H9 (cell line): ENCODE data around the gene CAB39. TPM values are rescaled to one million over a fixed set of nuclear protein-coding genes. Genes with fewer than 3 reads are reported as not detected.

Experiments
- DNase-seq: peaks from one replicate; pipeline ENCODE4 v3.0.0-alpha.2; 2017
- H2AFZ ChIP-seq: one replicate; pipeline ENCODE4 v1.6.1; 2013; ENCODE audit warnings: mild to moderate bottlenecking, low read length, control low read depth, moderate library complexity
- H2AK5ac ChIP-seq: 2 replicates; pipeline ENCODE4 v1.6.1; 2013; ENCODE audit warnings: low read length, control low read depth, mixed read lengths; ENCODE audit not compliant: insufficient read length
- H2BK120ac ChIP-seq: one replicate; pipeline ENCODE4 v1.6.1; 2013; ENCODE audit warnings: low read depth, mild to moderate bottlenecking, low read length, control low read depth, inconsistent platforms; ENCODE audit not compliant: poor library complexity, severe bottlenecking
- H2BK12ac ChIP-seq: 2 replicates; pipeline ENCODE4 v1.6.1; 2013; ENCODE audit warnings: low read length, control low read depth, mixed read lengths, low read depth; ENCODE audit not compliant: insufficient read length
- H2BK15ac ChIP-seq: 2 replicates; pipeline ENCODE4 v1.6.1; 2013; ENCODE audit warnings: low read depth, low read length, control low read depth
- H2BK20ac ChIP-seq: one replicate; pipeline ENCODE4 v1.6.1; 2013; ENCODE audit warnings: low read depth, mild to moderate bottlenecking, low read length, control low read depth, inconsistent platforms; ENCODE audit not compliant: poor library complexity, severe bottlenecking
- H2BK5ac ChIP-seq: 2 replicates; pipeline ENCODE4 v1.6.1; 2013; ENCODE audit warnings: low read length, control low read depth, mixed read lengths; ENCODE audit not compliant: insufficient read length
- H3K14ac ChIP-seq: 2 replicates; pipeline ENCODE4 v1.6.1; 2013; ENCODE audit warnings: low read length, control low read depth; ENCODE audit not compliant: insufficient read depth
- H3K18ac ChIP-seq: 2 replicates; pipeline ENCODE4 v1.6.1; 2013; ENCODE audit warnings: low read depth, mild to moderate bottlenecking, mixed read lengths, low read length, control low read depth; ENCODE audit not compliant: insufficient read length
- H3K23ac ChIP-seq: 2 replicates; pipeline ENCODE4 v1.6.1; 2013; ENCODE audit warnings: low read length, control low read depth, mixed read lengths, low read depth; ENCODE audit not compliant: insufficient read length
- H3K23me2 ChIP-seq: 2 replicates; pipeline ENCODE4 v1.6.1; 2013; ENCODE audit warnings: low read depth, mild to moderate bottlenecking, mixed read lengths, low read length, control low read depth; ENCODE audit not compliant: insufficient read length, poor library complexity, severe bottlenecking
- H3K27ac ChIP-seq: 2 replicates; pipeline ENCODE4 v1.5.1; 2013; ENCODE audit warnings: low read length, control low read depth, mixed read lengths, low read depth; ENCODE audit not compliant: insufficient read length
- H3K27me3 ChIP-seq: 2 replicates; pipeline ENCODE4 v1.6.1; 2013; ENCODE audit warnings: low read length, control low read depth, inconsistent platforms; ENCODE audit not compliant: insufficient read depth
- H3K4ac ChIP-seq: 2 replicates; pipeline ENCODE4 v1.6.1; 2013; ENCODE audit warnings: low read depth, mild to moderate bottlenecking, control low read depth, inconsistent platforms, low read length, moderate library complexity
- H3K4me1 ChIP-seq: 2 replicates; pipeline ENCODE4 v1.6.1; 2013; ENCODE audit warnings: low read length, control low read depth, inconsistent platforms; ENCODE audit not compliant: insufficient read depth
- H3K4me2 ChIP-seq: 2 replicates; pipeline ENCODE4 v1.6.1; 2013; ENCODE audit warnings: low read length, control low read depth, mixed read lengths; ENCODE audit not compliant: insufficient read length, insufficient read depth
- H3K56ac ChIP-seq: 2 replicates; pipeline ENCODE4 v1.6.1; 2013; ENCODE audit warnings: low read depth, mild to moderate bottlenecking, mixed read lengths, low read length, control low read depth; ENCODE audit not compliant: insufficient read length
- H3K79me1 ChIP-seq: 2 replicates; pipeline ENCODE4 v1.6.1; 2013; ENCODE audit warnings: low read depth, mild to moderate bottlenecking, moderate library complexity, low read length, control low read depth, inconsistent platforms; ENCODE audit not compliant: insufficient read depth, poor library complexity, severe bottlenecking
- H3K79me2 ChIP-seq: 2 replicates; pipeline ENCODE4 v1.6.1; 2013; ENCODE audit warnings: low read length, control low read depth, inconsistent platforms; ENCODE audit not compliant: insufficient read depth
- H3K9ac ChIP-seq: 2 replicates; pipeline ENCODE4 v1.6.1; 2013; ENCODE audit warnings: low read length, control low read depth, mixed read lengths; ENCODE audit not compliant: insufficient read length; ENCODE audit errors: extremely low read depth
- H3K9me3 ChIP-seq: one replicate; pipeline ENCODE4 v1.6.1; 2013; ENCODE audit warnings: low read depth, low read length, inconsistent platforms; ENCODE audit not compliant: control insufficient read depth
- H3T11ph ChIP-seq: one replicate; pipeline ENCODE4 v1.6.1; 2013; ENCODE audit warnings: mild to moderate bottlenecking, low read length, control low read depth, inconsistent platforms
- H4K20me1 ChIP-seq: one replicate; pipeline ENCODE4 v1.6.1; 2013; ENCODE audit not compliant: control insufficient read depth, insufficient read length, insufficient read depth
- H4K5ac ChIP-seq: 2 replicates; pipeline ENCODE4 v1.6.1; 2013; ENCODE audit warnings: low read depth, mild to moderate bottlenecking, mixed read lengths, low read length, control low read depth; ENCODE audit not compliant: insufficient read length
- H4K8ac ChIP-seq: replicated peaks from 2 replicates; pipeline ENCODE4 v1.6.1; 2013; ENCODE audit warnings: low read length, control low read depth, mixed read lengths, low read depth; ENCODE audit not compliant: insufficient read length
- H4K91ac ChIP-seq: 2 replicates; pipeline ENCODE4 v1.6.1; 2013; ENCODE audit warnings: low read depth, mild to moderate bottlenecking, moderate library complexity, mixed read lengths, low read length, control low read depth; ENCODE audit not compliant: insufficient read length
- H3K27ac Mint-ChIP-seq, 3 experiments: 2 replicates in 2 of 3; 3 replicates in 1 of 3; pipeline ENCODE4 v1.8.0; 2020 to 2021; ENCODE audit warnings: mixed read lengths in 3 of 3, mild to moderate bottlenecking in 1 of 3, moderate library complexity in 1 of 3
- H3K27me3 Mint-ChIP-seq: 2 replicates; pipeline ENCODE4 v1.8.0; 2021; ENCODE audit warnings: low read depth, mild to moderate bottlenecking, moderate library complexity, mixed read lengths
- H3K36me3 Mint-ChIP-seq, 3 experiments: 2 replicates in 2 of 3; 3 replicates in 1 of 3; pipeline ENCODE4 v1.8.0; 2020 to 2021; ENCODE audit warnings: low read depth in 3 of 3, mixed read lengths in 3 of 3; ENCODE audit not compliant: insufficient read depth in 1 of 3
- H3K4me1 Mint-ChIP-seq, 2 experiments: 2 replicates each; pipeline ENCODE4 v1.8.0; 2020; ENCODE audit warnings: mixed read lengths in 2 of 2
- H3K4me3 Mint-ChIP-seq, 2 experiments: 2 replicates in 1 of 2; 3 replicates in 1 of 2; pipeline ENCODE4 v1.8.0; 2020 to 2021; ENCODE audit warnings: mild to moderate bottlenecking in 2 of 2, mixed read lengths in 2 of 2, moderate library complexity in 1 of 2
- H3K9me3 Mint-ChIP-seq, 2 experiments: 2 replicates in 1 of 2; 3 replicates in 1 of 2; pipeline ENCODE4 v1.8.0; 2020; ENCODE audit warnings: mild to moderate bottlenecking in 2 of 2, mixed read lengths in 2 of 2, moderate library complexity in 1 of 2
- CTCF ChIP-seq: fragments of 200-600 bp; sonication (generic); conservative IDR thresholded peaks from 3 replicates; pipeline ENCODE4 v1.8.0; 2021; ENCODE audit warnings: antibody characterized with exemption, mild to moderate bottlenecking
- WGBS: extraction: QIAGEN DNeasy Blood & Tissue Kit; methylation state at CpG from one replicate; pipeline ENCODE4 v1.1.7; 2013; ENCODE audit warnings: missing lambda C conversion rate, low lambda C conversion rate, mixed read lengths; ENCODE audit not compliant: insufficient read length; ENCODE audit errors: extremely low coverage; 5-methylcytosine and 5-hydroxymethylcytosine counted together
- total RNA-seq: library from RNA; stranded (reverse); gene quantifications from 2 replicates; pipeline ENCODE4 v1.2.1, GENCODE V29; 2021

CAB39 gene
- total RNA-seq, 1 experiment from 2014 or later, result 42.7 TPM

GRCh38 chr2:230674966-230675672 is 37.5 kb upstream of the CAB39 start:
- H3K56ac ChIP-seq, result no peak overlapping the region
- no peak overlapping the region for H4K5ac ChIP-seq
- no peak overlapping the region for H4K91ac ChIP-seq
- H3K23ac ChIP-seq, result no peak overlapping the region
- no peaks in the 10 kb centered on the region for H3K79me1 ChIP-seq
- DNase-seq, result no peak
- H3K14ac ChIP-seq, result 0 out of 2 replicates have a peak overlapping the region, but pooled peaks have one; percentile 27
- H3K79me2 ChIP-seq, result no peaks in the 10 kb centered on the region
- no peak overlapping the region for H3K4ac ChIP-seq
- H2BK20ac ChIP-seq, result no peak overlapping the region
- H2BK120ac ChIP-seq, result no peak overlapping the region
- no peaks in the 10 kb centered on the region for H3K4me1 ChIP-seq
- no peak overlapping the region for H2BK12ac ChIP-seq
- no peaks in the 10 kb centered on the region for H3K27me3 ChIP-seq
- no peak overlapping the region for H3K18ac ChIP-seq
- WGBS, result no CpG with 5 or more reads among the region's 5 CpGs
- H4K8ac ChIP-seq, result peak overlapping the region; percentile 75
- H3K9ac ChIP-seq, result no peak overlapping the region
- no peaks in the 10 kb centered on the region for H4K20me1 ChIP-seq
- Mint-ChIP-seq H3K27ac (no peak overlapping the region), H3K9me3 (peaks cover 13% of the 10 kb centered on the region in 2 experiments; a peak in 4 of 5 replicates), H3K4me1 (peaks cover 8 to 9% of the 10 kb centered on the region in 2 experiments), H3K36me3 (peaks cover 2 to 12% (median 8%) of the 10 kb centered on the region in 3 experiments; a peak in 3 of 7 replicates), H3K4me3 (no peak overlapping the region), H3K27me3 (peaks cover 5% of the 10 kb centered on the region)
- H2BK15ac ChIP-seq, result no peak overlapping the region
- no peak overlapping the region for H2AK5ac ChIP-seq
- H3K27ac ChIP-seq, result no peak overlapping the region
- no peaks in the 10 kb centered on the region for H3K9me3 ChIP-seq
- no peak for TF ChIP-seq CTCF
- H3T11ph ChIP-seq, result no peak overlapping the region
- no peaks in the 10 kb centered on the region for H3K23me2 ChIP-seq
- H3K4me2 ChIP-seq, result no peak overlapping the region
- H2AFZ ChIP-seq, result no peak overlapping the region
- no peak overlapping the region for H2BK5ac ChIP-seq
